HEK293T (cell line): ENCODE data around the gene GPR152.

ENCODE experiments used
- CTCF ChIA-PET: fragments of 350-600 bp; formaldehyde crosslinking; extraction: SDS; loops from one replicate; lab custom pipeline; 2021; ENCODE audit warnings: antibody characterized with exemption, inconsistent platforms; lab: Yijun Ruan, JAX
- POLR2A ChIA-PET: fragments of 350-600 bp; formaldehyde crosslinking; extraction: SDS; loops from one replicate; lab custom pipeline; 2020; ENCODE audit warnings: antibody characterized with exemption, inconsistent platforms; lab: Yijun Ruan, JAX
- DNase-seq: peaks from one replicate; pipeline ENCODE4 v3.0.0; 2012; ENCODE audit warnings: mixed read lengths; ENCODE audit errors: extremely low spot score
- ARNT ChIP-seq: fragments of 450-650 bp; IDR thresholded peaks from 2 replicates; pipeline ENCODE4 v1.6.1; 2017; ENCODE audit warnings: mild to moderate bottlenecking
- BHLHE40 ChIP-seq: fragments of 450-650 bp; IDR thresholded peaks from 2 replicates; pipeline ENCODE4 v1.6.1; 2016; ENCODE audit warnings: mild to moderate bottlenecking, moderate library complexity, borderline replicate concordance
- CTBP1 ChIP-seq: fragments of 450-650 bp; IDR thresholded peaks from 2 replicates; pipeline ENCODE4 v1.6.1; 2016; ENCODE audit warnings: borderline replicate concordance
- ELF4 ChIP-seq: fragments of 450-650 bp; IDR thresholded peaks from 2 replicates; pipeline ENCODE4 v1.6.1; 2017; ENCODE audit warnings: antibody characterized with exemption
- FOXA1 ChIP-seq: fragments of 450-650 bp; IDR thresholded peaks from 2 replicates; pipeline ENCODE4 v1.6.1; 2016; ENCODE audit warnings: mild to moderate bottlenecking
- FOXK2 ChIP-seq: fragments of 450-650 bp; IDR thresholded peaks from 2 replicates; pipeline ENCODE4 v1.6.1; 2016; ENCODE audit warnings: mild to moderate bottlenecking
- FOXM1 ChIP-seq: fragments of 450-650 bp; IDR thresholded peaks from 2 replicates; pipeline ENCODE4 v1.6.1; 2017; ENCODE audit warnings: mild to moderate bottlenecking, borderline replicate concordance
- HDGF ChIP-seq: fragments of 450-650 bp; IDR thresholded peaks from 2 replicates; pipeline ENCODE4 v1.6.1; 2017; ENCODE audit warnings: antibody characterized with exemption, borderline replicate concordance
- L3MBTL2 ChIP-seq: fragments of 450-650 bp; conservative IDR thresholded peaks from 2 replicates; pipeline ENCODE4 v1.6.1; 2016; ENCODE audit warnings: mild to moderate bottlenecking
- LEF1 ChIP-seq: fragments of 450-650 bp; IDR thresholded peaks from 2 replicates; pipeline ENCODE4 v1.6.1; 2017; ENCODE audit warnings: mild to moderate bottlenecking, borderline replicate concordance
- NFRKB ChIP-seq: fragments of 450-650 bp; IDR thresholded peaks from 2 replicates; pipeline ENCODE4 v1.6.1; 2016; ENCODE audit warnings: mild to moderate bottlenecking, moderate library complexity
- PKNOX1 ChIP-seq: fragments of 450-650 bp; IDR thresholded peaks from 2 replicates; pipeline ENCODE4 v1.6.1; 2016
- SP1 ChIP-seq: fragments of 450-650 bp; IDR thresholded peaks from 2 replicates; pipeline ENCODE4 v1.6.1; 2017
- SUZ12 ChIP-seq: fragments of 450-650 bp; IDR thresholded peaks from 2 replicates; pipeline ENCODE4 v1.6.1; 2016; ENCODE audit warnings: mild to moderate bottlenecking
- TARDBP ChIP-seq: fragments of 450-650 bp; IDR thresholded peaks from 2 replicates; pipeline ENCODE4 v1.6.1; 2016
- ZNF384 ChIP-seq: fragments of 450-650 bp; IDR thresholded peaks from 2 replicates; pipeline ENCODE4 v1.6.1; 2016

The GPR152 gene

DNA sequence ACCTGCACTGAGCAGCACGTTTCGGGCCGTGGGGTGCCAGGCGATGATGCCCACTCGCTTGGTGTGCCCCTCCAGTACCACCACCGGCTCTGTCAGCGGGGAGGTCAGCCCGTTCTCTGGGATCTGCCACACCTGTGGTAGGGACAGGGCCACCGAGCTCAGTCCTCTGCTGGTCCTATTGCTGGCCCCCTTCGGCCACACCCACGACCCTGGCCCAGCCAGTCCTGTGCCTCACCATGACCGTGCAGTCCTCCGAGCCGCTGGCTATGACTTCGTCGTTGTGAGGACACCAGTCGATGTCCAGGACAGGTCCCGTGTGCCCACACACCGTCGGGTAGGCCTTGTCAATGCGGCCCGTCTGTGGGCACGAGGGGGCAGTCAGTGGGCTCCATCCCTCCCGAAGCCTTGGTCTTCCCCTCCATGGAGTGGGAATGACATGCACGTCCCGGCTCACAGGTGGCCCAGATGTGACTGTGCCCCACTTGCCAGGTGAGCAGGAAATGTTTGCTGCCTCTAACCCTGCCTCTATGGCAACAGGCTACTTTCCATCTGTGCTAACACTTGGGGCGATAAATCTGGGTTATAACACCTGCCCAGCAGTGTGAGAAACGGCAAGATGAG is 10.7 kb downstream of the GPR152 start:
- TF ChIP-seq BHLHE40 = no peak
- no peak for TF ChIP-seq ZNF384
- no peak for TF ChIP-seq CTBP1
- no peak for TF ChIP-seq FOXA1
- no peak for TF ChIP-seq L3MBTL2
- no peak for TF ChIP-seq SP1
- no peak for TF ChIP-seq SUZ12
- TF ChIP-seq LEF1 = no peak
- TF ChIP-seq FOXM1 = no peak
- TF ChIP-seq FOXK2 = no peak
- no peak for TF ChIP-seq TARDBP
- no peak for TF ChIP-seq PKNOX1
- TF ChIP-seq NFRKB = no peak
- no peak for TF ChIP-seq ARNT
- TF ChIP-seq ELF4 = no peak
- no peak for TF ChIP-seq HDGF
- ChIA-PET CTCF (no interaction called here), POLR2A (interaction anchor here (0.7 to 1.5 kb wide), 4 partner anchors 13 to 41 kb away, joined by 3 to 7 read pairs (median 4); partner anchors contain the start of genes AIP and RPS6KB2)
- no peak for DNase-seq

- TF ChIP-seq ARNT (no peak), TARDBP (no peak), ELF4 (no peak), SUZ12 (no peak), BHLHE40 (no peak), SP1 (no peak), HDGF (no peak)
- ChIA-PET POLR2A (interaction anchor here (0.7 to 1.5 kb wide), 5 partner anchors 13 to 65 kb away, joined by 3 to 7 read pairs (median 3); partner anchors contain the start of genes AIP and RPS6KB2), CTCF (no interaction called here)
- no peak for DNase-seq
These were observed 11.4 kb downstream of the GPR152 start for GRCh38 chr11:67441098-67441563.

- CTCF ChIA-PET = no interaction called here
These were observed 12.1 kb downstream of the GPR152 start for GRCh38 chr11:67440229-67441097.

GRCh38 chr11:67439321-67440228 is 13.0 kb downstream of the GPR152 start:
- POLR2A ChIA-PET = interaction anchor here (0.7 to 4.0 kb wide), 6 partner anchors 10 to 48 kb away, joined by 3 to 14 read pairs (median 3); partner anchors contain the start of genes AIP, PPP1CA, RAD9A and TMEM134
- TF ChIP-seq HDGF = no peak
- TF ChIP-seq ELF4 = no peak
- no peak for TF ChIP-seq FOXK2
- no peak for TF ChIP-seq ZNF384
- TF ChIP-seq FOXA1 = no peak
- no peak for TF ChIP-seq SUZ12
- TF ChIP-seq SP1 = no peak
- TF ChIP-seq BHLHE40 = no peak
- no peak for TF ChIP-seq NFRKB
- no peak for TF ChIP-seq FOXM1
- no peak for TF ChIP-seq ARNT
- CTCF ChIA-PET = no interaction called here
- DNase-seq = no peak

More at GRCh38 chr11:67440229-67441097, 12.1 kb downstream of the GPR152 start:
- TF ChIP-seq PKNOX1 (no peak), NFRKB (no peak), BHLHE40 (no peak), LEF1 (no peak), SP1 (no peak), CTBP1 (no peak), HDGF (no peak), TARDBP (no peak), ARNT (no peak), SUZ12 (no peak)
- POLR2A ChIA-PET = interaction anchor here (1.0 to 1.5 kb wide), 3 partner anchors 12 to 65 kb away, joined by 3 to 7 read pairs (median 3); partner anchors contain the start of gene RPS6KB2
- no peak for DNase-seq

GRCh38 chr11:67438158-67438902 is 14.2 kb downstream of the GPR152 start:
- DNase-seq = no peak
- ChIA-PET CTCF (no interaction called here), POLR2A (interaction anchor here (0.6 to 4.0 kb wide), 5 partner anchors 9 to 47 kb away, joined by 3 to 14 read pairs (median 4); partner anchors contain the start of genes PPP1CA, RAD9A, RPS6KB2 and TMEM134)
- TF ChIP-seq ELF4 (no peak), BHLHE40 (no peak), FOXK2 (no peak), L3MBTL2 (no peak), NFRKB (no peak), ARNT (no peak), TARDBP (no peak), SUZ12 (no peak), CTBP1 (no peak), ZNF384 (no peak), FOXM1 (no peak)
